PFSK-1 (cell line): Measurements from ENCODE around the gene CACNA1C.

Experiments used
- FOXP2 ChIP-seq: optimal IDR thresholded peaks from 2 replicates; pipeline ENCODE3; 2011; ENCODE audit warnings: borderline replicate concordance, control low read depth, inconsistent platforms; ENCODE audit not compliant: insufficient read depth; ENCODE audit errors: extremely low read length, extremely low read depth
- POLR2AphosphoS5 ChIP-seq: IDR thresholded peaks from 2 replicates; pipeline ENCODE4 v1.6.1; 2012; ENCODE audit warnings: low read depth, mild to moderate bottlenecking, control low read depth, low read length, moderate library complexity
- REST ChIP-seq, 2 experiments: IDR thresholded peaks; 2 replicates each; pipeline versions ENCODE4 v1.6.1 to v1.8.0; 2011 to 2012; ENCODE audit warnings: low read depth in 2 of 2, low read length in 2 of 2, control low read depth in 1 of 2, inconsistent platforms in 1 of 2, mild to moderate bottlenecking in 1 of 2, moderate library complexity in 1 of 2; ENCODE audit not compliant: insufficient read depth in 1 of 2
- SIN3A ChIP-seq: IDR thresholded peaks from 2 replicates; pipeline ENCODE4 v1.6.1; 2012; ENCODE audit warnings: mild to moderate bottlenecking, low read length, moderate library complexity, borderline replicate concordance; ENCODE audit not compliant: insufficient read depth
- TAF1 ChIP-seq: IDR thresholded peaks from 2 replicates; pipeline ENCODE4 v1.6.1; 2012; ENCODE audit warnings: low read length, control low read depth, borderline replicate concordance; ENCODE audit not compliant: insufficient read depth

CACNA1C gene

GRCh38 chr12:2239381-2239871 lies 186.6 kb downstream of the CACNA1C start:
- TF ChIP-seq REST (IDR thresholded peaks at IDR 0.05; ENCODE audit: insufficient read depth in 1 of 2, low read depth in 2 of 2, low read length in 2 of 2) (no peak), TAF1 (no peak), FOXP2 (no peak), SIN3A (no peak), POLR2AphosphoS5 (no peak)

GRCh38 chr12:2240390-2240789 lies 187.6 kb downstream of the CACNA1C start:
- TF ChIP-seq FOXP2, result no peak
- TF ChIP-seq TAF1, result no peak
- TF ChIP-seq POLR2AphosphoS5, result no peak
- TF ChIP-seq REST (IDR thresholded peaks at IDR 0.05; ENCODE audit: insufficient read depth in 1 of 2, low read depth in 2 of 2, low read length in 2 of 2), result no peak
- TF ChIP-seq SIN3A, result no peak

- TF ChIP-seq FOXP2, result no peak
- no peak for TF ChIP-seq SIN3A
- no peak for TF ChIP-seq POLR2AphosphoS5
- TF ChIP-seq REST (IDR thresholded peaks at IDR 0.05; ENCODE audit: insufficient read depth in 1 of 2, low read depth in 2 of 2, low read length in 2 of 2), result no peak
- TF ChIP-seq TAF1, result no peak
Measured at GRCh38 chr12:2240984-2241383, 188.2 kb downstream of the CACNA1C start.

GRCh38 chr12:2242216-2242615 lies 189.4 kb downstream of the CACNA1C start:
- no peak for TF ChIP-seq POLR2AphosphoS5
- no peak for TF ChIP-seq SIN3A
- TF ChIP-seq REST (IDR thresholded peaks at IDR 0.05; ENCODE audit: insufficient read depth in 1 of 2, low read depth in 2 of 2, low read length in 2 of 2), result no peak
- TF ChIP-seq FOXP2, result no peak
- TF ChIP-seq TAF1, result no peak

- no peak for TF ChIP-seq FOXP2
- no peak for TF ChIP-seq TAF1
- no peak for TF ChIP-seq POLR2AphosphoS5
- no peak for TF ChIP-seq SIN3A
- no peak for TF ChIP-seq REST (IDR thresholded peaks at IDR 0.05; ENCODE audit: insufficient read depth in 1 of 2, low read depth in 2 of 2, low read length in 2 of 2)
Measured at GRCh38 chr12:2242816-2243215, 190.0 kb downstream of the CACNA1C start.
